GM19397 (cell line): ENCODE measurements around the gene DAAM1.

Experiments used
- ATAC-seq: cut with Tn5 transposase; IDR thresholded peaks from one replicate; pipeline ENCODE4 v1.9.1; 2021; ENCODE audit warnings: mild to moderate bottlenecking, moderate library complexity; ENCODE audit not compliant: unreplicated experiment

Gene DAAM1

GRCh38 chr14:59187118-59187517 is 1.3 kb upstream of the DAAM1 start:
- ATAC-seq = no peak

- ATAC-seq = peak; percentile 3
Observed at GRCh38 chr14:59187802-59188460, 536 bp upstream of the DAAM1 start.

- ATAC-seq = peak; percentile 22
Observed at GRCh38 chr14:59189091-59189785, 771 bp downstream of the DAAM1 start.

GRCh38 chr14:59189786-59190368 is 1.4 kb downstream of the DAAM1 start:
- peak; percentile 47 for ATAC-seq

GRCh38 chr14:59190372-59190771 is 1.9 kb downstream of the DAAM1 start:
- peak; percentile 8 for ATAC-seq

- no peak for ATAC-seq
Observed at GRCh38 chr14:59195912-59196311, 7.4 kb downstream of the DAAM1 start.

GRCh38 chr14:59197695-59198262 is 9.3 kb downstream of the DAAM1 start:
- no peak for ATAC-seq

GRCh38 chr14:59199205-59199604 is 10.7 kb downstream of the DAAM1 start:
- ATAC-seq = no peak

- no peak for ATAC-seq
Observed at GRCh38 chr14:59199614-59200013, 11.1 kb downstream of the DAAM1 start.

GRCh38 chr14:59200195-59200594 is 11.7 kb downstream of the DAAM1 start:
- ATAC-seq = no peak

GRCh38 chr14:59202031-59202430 is 13.6 kb downstream of the DAAM1 start:
- no peak for ATAC-seq

- ATAC-seq = no peak
Observed at GRCh38 chr14:59204305-59204704, 15.8 kb downstream of the DAAM1 start.

- ATAC-seq = no peak
Observed at GRCh38 chr14:59206892-59207291, 18.4 kb downstream of the DAAM1 start.

GRCh38 chr14:59207506-59207933 is 19.1 kb downstream of the DAAM1 start:
- ATAC-seq = no peak

- ATAC-seq = no peak
Observed at GRCh38 chr14:59208224-59208814, 19.9 kb downstream of the DAAM1 start.

GRCh38 chr14:59208954-59209353 is 20.5 kb downstream of the DAAM1 start:
- no peak for ATAC-seq

- no peak for ATAC-seq
Observed at GRCh38 chr14:59210621-59211020, 22.2 kb downstream of the DAAM1 start.

- ATAC-seq = no peak
Observed at GRCh38 chr14:59213368-59214315, 25.2 kb downstream of the DAAM1 start.

GRCh38 chr14:59214702-59215302 is 26.3 kb downstream of the DAAM1 start:
- ATAC-seq = peak; percentile 48

GRCh38 chr14:59215322-59215721 is 26.9 kb downstream of the DAAM1 start:
- no peak for ATAC-seq
